Colonic mucosa (tissue), 4 donors: Measurements from ENCODE around the gene MFN2. TPM values are rescaled to one million over a fixed set of nuclear protein-coding genes. Genes with fewer than 3 reads are reported as not detected.
"Not testable (repeated sequence)": the region's sequence is repeated elsewhere in the genome, so short reads cannot be mapped to it uniquely, and the experiment has no call there.

Experiments
- DNase-seq: peaks from one replicate; pipeline ENCODE4 v3.0.0-alpha.2; 2020
- H3K27ac ChIP-seq: fragments of 200-600 bp; one replicate; pipeline ENCODE4 v1.8.0; 2021
- H3K27me3 ChIP-seq: fragments of 200-600 bp; one replicate; pipeline ENCODE4 v1.8.0; 2021
- H3K36me3 ChIP-seq: fragments of 200-600 bp; one replicate; pipeline ENCODE4 v1.8.0; 2021
- H3K4me1 ChIP-seq: fragments of 200-600 bp; one replicate; pipeline ENCODE4 v1.8.0; 2021; ENCODE audit warnings: mild to moderate bottlenecking
- H3K4me3 ChIP-seq: fragments of 200-600 bp; one replicate; pipeline ENCODE4 v1.8.0; 2021
- H3K9ac ChIP-seq, 2 donors: one replicate each; pipeline ENCODE4 v1.7.0; 2013; ENCODE audit warnings: control low read depth in 2 of 2, low read depth in 2 of 2, low read length in 2 of 2
- H3K9me3 ChIP-seq: fragments of 200-600 bp; one replicate; pipeline ENCODE4 v1.8.0; 2021
- intact Hi-C: fragments of 100-400 bp; cut with DNase I; formaldehyde crosslinking; loops from one replicate; pipeline ENCODE4 v1.14.1; 2022
- total RNA-seq, 2 donors: library from RNA; stranded (reverse); fragmentation: NEBNext Ultra II Directional in 1 of 2; extraction: Animal tissue kit (Norgen Biotek cat#: 25700) in 1 of 2; gene quantifications; one replicate each; pipeline ENCODE4 v1.2.1, GENCODE V29; 2021
- TF ChIP-seq, protein P1 (sequence below): fragments of 200-600 bp; IDR thresholded peaks from one replicate; pipeline ENCODE4 v1.8.0; 2022; ENCODE audit warnings: antibody characterized with exemption, mild to moderate bottlenecking
- donor health status: healthy.
- donor health status: DM: no; HTN: no; CAD: no.
- donor health status: DM: no; HTN: no; CAD: no.

The MFN2 gene
- total RNA-seq, 2 donors from 2014 or later: 102 to 110 TPM

DNA sequence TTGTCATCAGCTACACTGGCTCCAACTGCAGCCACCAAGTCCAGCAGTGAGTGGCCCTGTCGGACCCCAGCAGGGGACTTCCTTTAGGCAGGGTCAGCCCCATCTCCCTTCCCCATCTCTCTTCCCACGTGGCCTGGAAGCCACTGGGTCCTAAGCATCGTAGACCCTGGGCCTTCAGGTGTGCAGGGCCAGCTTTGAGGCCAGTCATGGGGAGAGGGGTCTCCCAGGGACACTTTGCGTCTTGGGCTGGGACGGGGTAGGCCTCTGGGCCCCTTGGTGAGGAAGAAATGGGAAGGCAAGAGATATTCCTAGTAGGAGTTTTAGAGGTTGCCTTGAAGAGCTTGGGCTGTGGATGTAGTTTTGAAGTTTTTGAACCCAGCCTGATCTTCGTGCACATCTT is 27.0 kb downstream of the MFN2 start:
- Histone ChIP-seq H3K27ac (no peak overlapping the region), H3K4me3 (no peak overlapping the region), H3K36me3 (peaks cover 61% of the 10 kb centered on the region), H3K9me3 (no peaks in the 10 kb centered on the region), H3K9ac (no peak overlapping the region), H3K4me1 (no peaks in the 10 kb centered on the region), H3K27me3 (no peaks in the 10 kb centered on the region)
- intact Hi-C loops: no loop called here
- TF ChIP-seq, protein P1, sequence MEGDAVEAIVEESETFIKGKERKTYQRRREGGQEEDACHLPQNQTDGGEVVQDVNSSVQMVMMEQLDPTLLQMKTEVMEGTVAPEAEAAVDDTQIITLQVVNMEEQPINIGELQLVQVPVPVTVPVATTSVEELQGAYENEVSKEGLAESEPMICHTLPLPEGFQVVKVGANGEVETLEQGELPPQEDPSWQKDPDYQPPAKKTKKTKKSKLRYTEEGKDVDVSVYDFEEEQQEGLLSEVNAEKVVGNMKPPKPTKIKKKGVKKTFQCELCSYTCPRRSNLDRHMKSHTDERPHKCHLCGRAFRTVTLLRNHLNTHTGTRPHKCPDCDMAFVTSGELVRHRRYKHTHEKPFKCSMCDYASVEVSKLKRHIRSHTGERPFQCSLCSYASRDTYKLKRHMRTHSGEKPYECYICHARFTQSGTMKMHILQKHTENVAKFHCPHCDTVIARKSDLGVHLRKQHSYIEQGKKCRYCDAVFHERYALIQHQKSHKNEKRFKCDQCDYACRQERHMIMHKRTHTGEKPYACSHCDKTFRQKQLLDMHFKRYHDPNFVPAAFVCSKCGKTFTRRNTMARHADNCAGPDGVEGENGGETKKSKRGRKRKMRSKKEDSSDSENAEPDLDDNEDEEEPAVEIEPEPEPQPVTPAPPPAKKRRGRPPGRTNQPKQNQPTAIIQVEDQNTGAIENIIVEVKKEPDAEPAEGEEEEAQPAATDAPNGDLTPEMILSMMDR: no peak
- DNase-seq: no peak

DNA sequence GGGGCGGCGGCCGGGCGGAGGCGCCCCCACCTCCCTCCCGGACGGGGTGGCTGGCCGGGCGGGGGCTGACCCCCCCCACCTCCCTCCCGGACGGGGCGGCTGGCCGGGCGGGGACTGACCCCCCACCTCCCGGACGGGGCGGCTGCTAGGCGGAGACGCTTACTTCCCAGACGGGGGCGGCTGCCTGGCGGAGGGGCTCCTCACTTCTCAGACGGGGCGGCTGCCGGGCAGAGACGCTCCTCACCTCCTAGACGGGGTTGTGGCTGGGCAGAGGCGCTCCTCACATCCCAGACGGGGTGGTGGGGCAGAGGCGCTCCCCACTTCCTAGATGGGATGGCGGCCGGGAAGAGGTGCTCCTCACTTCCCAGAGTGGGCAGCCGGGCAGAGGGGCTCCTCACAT is 28.1 kb downstream of the MFN2 start:
- DNase-seq, H3K27ac ChIP-seq, intact Hi-C loops, H3K4me3 ChIP-seq, H3K9me3 ChIP-seq, H3K9ac ChIP-seq, H3K27me3 ChIP-seq, H3K4me1 ChIP-seq: not testable (repeated sequence)
- peaks cover 56% of the 10 kb centered on the region for H3K36me3 ChIP-seq

DNA sequence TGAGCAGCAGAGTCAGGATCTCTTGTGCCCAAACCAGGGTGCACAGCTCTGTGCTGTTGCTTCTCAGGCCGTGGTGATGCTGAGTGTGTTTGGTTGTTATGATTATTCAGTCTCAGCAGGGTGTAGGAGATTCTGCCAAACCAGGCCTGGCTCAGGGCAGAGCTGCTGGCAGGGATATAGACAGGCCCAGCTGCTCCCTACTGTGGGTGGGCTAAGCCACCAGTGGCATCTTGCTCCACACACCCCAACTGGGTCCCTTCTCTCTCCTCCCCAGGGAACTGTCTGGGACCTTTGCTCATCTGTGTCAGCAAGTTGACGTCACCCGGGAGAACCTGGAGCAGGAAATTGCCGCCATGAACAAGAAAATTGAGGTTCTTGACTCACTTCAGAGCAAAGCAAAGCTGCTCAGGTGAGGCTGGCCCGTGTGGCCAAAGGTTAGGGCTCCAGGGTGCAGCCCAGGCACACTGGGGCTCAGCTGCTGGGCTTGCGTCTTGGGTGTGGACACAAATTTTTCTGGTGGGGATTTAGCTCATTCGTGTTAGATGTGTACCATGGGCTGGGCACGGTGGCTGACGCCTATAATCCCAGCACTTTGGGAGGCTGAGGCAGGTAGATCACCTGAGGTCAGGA is 29.2 kb downstream of the MFN2 start:
- Histone ChIP-seq H3K9me3 (no peaks in the 10 kb centered on the region), H3K27ac (no peak overlapping the region), H3K9ac (no peak overlapping the region), H3K36me3 (peaks cover 56% of the 10 kb centered on the region), H3K27me3 (no peaks in the 10 kb centered on the region), H3K4me3 (no peak overlapping the region), H3K4me1 (no peaks in the 10 kb centered on the region)
- TF ChIP-seq, protein P1: no peak
- intact Hi-C loops: no loop called here
- no peak for DNase-seq

DNA sequence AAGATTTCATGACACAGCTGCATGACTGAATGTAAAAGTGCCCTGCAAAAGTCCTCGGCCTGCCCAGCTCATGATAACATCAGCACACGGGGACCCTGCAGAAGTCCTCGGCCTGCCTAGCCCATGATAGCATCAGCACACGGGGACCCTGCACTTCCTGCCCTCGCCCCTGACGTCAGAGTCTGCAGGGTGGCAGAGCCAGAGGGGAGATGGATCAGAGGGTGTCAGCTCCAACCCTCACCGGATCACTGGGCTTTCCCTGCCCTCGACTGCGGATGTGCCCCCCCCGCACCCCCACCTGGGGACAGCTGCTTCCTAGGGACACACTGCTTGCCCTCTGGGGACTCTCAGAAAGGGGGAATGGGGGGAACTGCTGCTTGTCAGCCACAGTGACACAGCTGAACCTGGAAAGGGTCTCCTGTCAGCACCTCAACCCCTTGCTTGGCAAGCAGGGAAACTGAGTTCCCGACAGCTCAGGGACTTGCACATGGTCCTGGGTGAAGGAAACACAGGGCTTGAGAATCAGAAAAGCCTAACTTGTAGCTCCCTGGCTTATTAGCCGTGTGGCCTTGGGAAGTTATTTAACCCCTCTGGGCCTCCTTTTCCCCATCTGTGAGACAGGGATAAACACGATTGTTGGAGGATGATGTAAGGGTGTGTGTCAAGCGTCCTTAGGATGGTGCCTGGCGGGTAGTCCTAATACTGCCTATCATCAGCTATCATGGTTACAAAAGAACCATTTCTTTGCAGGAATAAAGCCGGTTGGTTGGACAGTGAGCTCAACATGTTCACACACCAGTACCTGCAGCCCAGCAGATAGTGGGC is 30.7 kb downstream of the MFN2 start:
- Histone ChIP-seq H3K9ac (no peak overlapping the region), H3K27me3 (no peaks in the 10 kb centered on the region), H3K27ac (no peak overlapping the region), H3K9me3 (no peaks in the 10 kb centered on the region), H3K4me1 (no peaks in the 10 kb centered on the region), H3K4me3 (no peak overlapping the region), H3K36me3 (peaks cover 41% of the 10 kb centered on the region)
- TF ChIP-seq, protein P1: no peak
- intact Hi-C loops: no loop called here
- no peak for DNase-seq

DNA sequence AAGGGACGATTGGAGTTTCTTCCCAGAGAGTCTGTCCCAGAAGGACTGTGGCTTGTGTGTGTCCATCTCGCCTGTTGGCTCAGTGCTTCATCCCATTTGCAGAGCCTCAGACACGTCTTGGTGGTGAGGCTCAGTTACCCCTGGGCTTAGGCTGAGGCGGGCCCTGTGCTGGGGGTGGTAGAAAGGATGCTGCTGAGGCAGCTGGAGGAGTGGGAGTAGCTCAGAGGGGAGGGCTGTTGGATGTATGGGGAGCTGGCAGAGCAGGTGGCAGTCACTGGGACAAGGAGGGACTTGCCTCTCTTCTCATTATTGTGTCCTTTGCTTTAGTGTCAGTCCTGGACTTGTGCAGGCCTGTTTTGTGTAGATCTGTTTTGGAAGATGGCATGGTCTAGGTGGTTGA is 31.8 kb downstream of the MFN2 start:
- TF ChIP-seq, protein P1: no peak
- intact Hi-C loops: no loop called here
- DNase-seq: no peak
- Histone ChIP-seq H3K9me3 (no peaks in the 10 kb centered on the region), H3K4me1 (no peaks in the 10 kb centered on the region), H3K27ac (no peak overlapping the region), H3K36me3 (peaks cover 33% of the 10 kb centered on the region), H3K9ac (no peak overlapping the region), H3K4me3 (no peak overlapping the region), H3K27me3 (no peaks in the 10 kb centered on the region)
